ENCODE data around the gene PRDM8. TPM values are rescaled to one million over a fixed set of nuclear protein-coding genes. Genes with fewer than 3 reads are reported as not detected.

The PRDM8 gene
- total RNA-seq, 1 donor from 2014 or later: 1.2 TPM

- DNase-seq: peak; percentile 56
Observed at GRCh38 chr4:80184053-80184824, 13.1 kb upstream of the PRDM8 start.

GRCh38 chr4:80184825-80185756 is 12.2 kb upstream of the PRDM8 start:
- DNase-seq: no peak

GRCh38 chr4:80185787-80186548 is 11.3 kb upstream of the PRDM8 start:
- no peak for DNase-seq

GRCh38 chr4:80186676-80187075 is 10.6 kb upstream of the PRDM8 start:
- no peak for DNase-seq

- DNase-seq: no peak
Observed at GRCh38 chr4:80187677-80188076, 9.6 kb upstream of the PRDM8 start.

- no peak for DNase-seq
Observed at GRCh38 chr4:80188457-80188800, 8.9 kb upstream of the PRDM8 start.

- no peak for DNase-seq
Observed at GRCh38 chr4:80188801-80189458, 8.4 kb upstream of the PRDM8 start.

- no peak for DNase-seq
Observed at GRCh38 chr4:80189581-80189955, 7.7 kb upstream of the PRDM8 start.

- DNase-seq: no peak
Observed at GRCh38 chr4:80189956-80190677, 7.2 kb upstream of the PRDM8 start.

GRCh38 chr4:80192252-80192866 is 4.9 kb upstream of the PRDM8 start:
- no peak for DNase-seq

- DNase-seq: no peak
Observed at GRCh38 chr4:80192937-80193336, 4.4 kb upstream of the PRDM8 start.

GRCh38 chr4:80195441-80196140 is 1.7 kb upstream of the PRDM8 start:
- no peak for DNase-seq

GRCh38 chr4:80196259-80196921 is 913 bp upstream of the PRDM8 start:
- no peak for DNase-seq

GRCh38 chr4:80197601-80198440 is 518 bp downstream of the PRDM8 start:
- peak; percentile 26 for DNase-seq

- DNase-seq: no peak
Observed at GRCh38 chr4:80198441-80198837, 1.1 kb downstream of the PRDM8 start.

GRCh38 chr4:80199004-80199560 is 1.8 kb downstream of the PRDM8 start:
- no peak for DNase-seq

- no peak for DNase-seq
Observed at GRCh38 chr4:80199947-80200346, 2.6 kb downstream of the PRDM8 start.

GRCh38 chr4:80201252-80202151 is 4.2 kb downstream of the PRDM8 start:
- peak; percentile 36 for DNase-seq

Data from dermis blood vessel endothelial cell (primary cell).